Measurements from ENCODE around the gene DUSP15.

DUSP15 gene

DNA sequence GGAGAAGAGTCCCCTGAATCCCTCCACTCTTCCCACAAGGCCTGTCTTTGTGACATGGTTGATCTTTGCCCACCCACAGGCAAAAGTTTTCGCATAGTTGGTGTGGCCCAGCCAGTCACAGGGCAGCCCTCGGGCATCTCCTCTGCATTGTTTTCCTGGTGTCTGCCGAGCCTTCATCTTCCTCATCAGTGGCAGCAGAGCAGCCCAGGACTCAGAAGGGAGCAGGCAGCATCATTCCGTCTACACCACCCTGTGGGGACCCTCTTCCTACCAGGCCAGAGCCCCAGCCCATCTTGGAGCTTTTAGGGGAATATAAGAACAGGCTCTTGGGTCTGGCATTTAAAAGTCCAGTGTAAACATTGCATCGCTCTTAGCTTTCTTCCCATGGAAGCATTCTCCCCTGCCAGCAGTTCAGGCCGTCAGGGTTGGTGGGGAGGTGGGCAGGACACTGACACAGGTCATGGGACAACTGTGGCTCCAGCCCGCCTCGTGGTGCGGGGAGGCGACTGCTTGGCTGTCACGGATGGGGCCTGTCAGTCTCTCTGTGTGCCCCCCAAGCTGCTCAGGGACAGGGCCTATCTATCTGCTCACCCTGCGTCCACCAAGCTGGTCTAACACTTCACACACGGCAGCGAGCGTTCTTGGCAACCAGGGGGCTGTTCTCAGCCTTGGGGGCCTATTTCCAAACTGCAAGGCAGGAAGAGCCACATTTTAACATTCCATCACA lies 43.3 kb upstream of the DUSP15 start:
- Histone ChIP-seq H3K4me1 (ENCODE audit: control insufficient read depth in 2 of 2, insufficient read depth in 1 of 2, low read depth in 1 of 2, low read length in 2 of 2) (peaks cover 0 to 4% of the 10 kb centered on the region in 2 donors), H3K18ac (ENCODE audit: low read length) (peak overlapping the region; percentile 82), H3K27me3 (ENCODE audit: control insufficient read depth in 3 of 3, insufficient read depth in 3 of 3, low read depth in 1 of 3, low read length in 3 of 3) (no peaks in the 10 kb centered on the region), H2AK5ac (ENCODE audit: low read depth, low read length) (no peak overlapping the region), H3K36me3 (replicated peaks in 1 of 2; ENCODE audit: control insufficient read depth in 2 of 2, insufficient read depth in 2 of 2, low read length in 2 of 2) (no peaks in the 10 kb centered on the region), H3K4me2 (ENCODE audit: insufficient read depth, low read length, poor library complexity, severe bottlenecking) (no peak overlapping the region), H2BK5ac (ENCODE audit: low read length) (peak overlapping the region; percentile 4), H3K79me1 (ENCODE audit: low read depth, low read length) (no peaks in the 10 kb centered on the region), H3K23ac (ENCODE audit: low read depth, low read length, poor library complexity) (peak overlapping the region; percentile 45), H2BK15ac (ENCODE audit: low read length) (no peak overlapping the region), H3K9me3 (replicated peaks in 1 of 2; ENCODE audit: control insufficient read depth in 2 of 2, insufficient read depth in 1 of 2, low read depth in 1 of 2, low read length in 2 of 2) (no peaks in the 10 kb centered on the region), H2BK120ac (ENCODE audit: low read depth, low read length) (no peak overlapping the region), H3K4ac (ENCODE audit: low read length) (no peak overlapping the region), H2AFZ (ENCODE audit: low read length) (no peak overlapping the region), H3K14ac (ENCODE audit: low read length) (no peak overlapping the region), H2BK12ac (ENCODE audit: low read length) (no peak overlapping the region), H4K91ac (ENCODE audit: low read depth, low read length, poor library complexity) (no peak overlapping the region), H3K9ac (ENCODE audit: low read depth, low read length, poor library complexity) (no peak overlapping the region), H3K27ac (replicated peaks; ENCODE audit: low read length) (no peak overlapping the region), H3K4me3 (ENCODE audit: low read length in 2 of 2) (no peak overlapping the region), H4K8ac (ENCODE audit: low read depth, low read length) (no peak overlapping the region)
- DNase-seq (ENCODE audit: low spot score) = no peak
- WGBS, 2 donors (ENCODE audit: extremely low coverage in 2 of 2, insufficient read length in 2 of 2, insufficient replicate concordance in 1 of 2) = no CpG with 5 or more reads among the region's 15 CpGs

DNA sequence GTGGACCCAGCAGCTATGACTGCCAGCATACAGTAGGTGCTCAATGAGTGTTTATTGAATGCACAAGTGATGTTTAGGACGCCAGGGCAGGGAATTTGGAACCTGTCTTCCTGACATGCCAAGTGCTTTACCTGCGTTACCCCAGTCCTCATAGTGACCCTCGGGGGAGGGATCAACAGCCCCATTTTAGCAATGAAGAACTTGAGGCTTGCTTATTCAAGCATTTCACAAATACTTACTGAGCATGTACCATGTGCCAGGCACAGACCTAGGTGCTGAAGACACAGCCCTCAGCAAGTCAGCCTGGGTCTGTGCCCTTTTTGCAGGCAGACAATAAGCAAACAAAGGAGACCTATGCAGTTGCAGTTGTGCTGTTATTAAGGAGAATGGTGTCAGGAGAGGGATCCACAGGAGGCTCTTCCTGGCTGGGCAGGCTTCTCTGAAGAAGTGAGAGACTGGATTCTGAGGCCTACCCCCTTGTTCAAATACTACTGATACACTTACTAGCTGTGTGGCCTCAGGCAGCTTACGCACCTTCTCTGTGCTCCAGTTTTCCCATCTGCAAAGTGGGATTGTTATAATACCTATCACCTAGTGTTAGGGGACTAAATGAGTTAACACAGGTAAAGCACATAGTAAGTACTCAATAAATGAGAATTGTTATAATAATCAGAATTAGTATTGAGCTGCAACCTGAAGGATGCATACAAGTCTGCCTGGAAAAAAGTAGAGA lies 39.9 kb upstream of the DUSP15 start:
- no peak overlapping the region for H3K14ac ChIP-seq (ENCODE audit: low read length)
- H4K91ac ChIP-seq (ENCODE audit: low read depth, low read length, poor library complexity) = no peak overlapping the region
- no CpG with 5 or more reads among the region's 4 CpGs for WGBS, 2 donors (ENCODE audit: extremely low coverage in 2 of 2, insufficient read length in 2 of 2, insufficient replicate concordance in 1 of 2)
- H3K18ac ChIP-seq (ENCODE audit: low read length) = no peak overlapping the region
- H3K4me3 ChIP-seq (ENCODE audit: low read length in 2 of 2) = no peak overlapping the region
- H3K36me3 ChIP-seq (replicated peaks in 1 of 2; ENCODE audit: control insufficient read depth in 2 of 2, insufficient read depth in 2 of 2, low read length in 2 of 2) = no peaks in the 10 kb centered on the region
- no peak overlapping the region for H4K8ac ChIP-seq (ENCODE audit: low read depth, low read length)
- H2BK120ac ChIP-seq (ENCODE audit: low read depth, low read length) = no peak overlapping the region
- no peak overlapping the region for H3K9ac ChIP-seq (ENCODE audit: low read depth, low read length, poor library complexity)
- H2BK12ac ChIP-seq (ENCODE audit: low read length) = no peak overlapping the region
- H3K9me3 ChIP-seq (replicated peaks in 1 of 2; ENCODE audit: control insufficient read depth in 2 of 2, insufficient read depth in 1 of 2, low read depth in 1 of 2, low read length in 2 of 2) = no peaks in the 10 kb centered on the region
- H2AK5ac ChIP-seq (ENCODE audit: low read depth, low read length) = no peak overlapping the region
- no peak overlapping the region for H2AFZ ChIP-seq (ENCODE audit: low read length)
- DNase-seq (ENCODE audit: low spot score) = no peak
- H3K79me1 ChIP-seq (ENCODE audit: low read depth, low read length) = no peaks in the 10 kb centered on the region
- H2BK15ac ChIP-seq (ENCODE audit: low read length) = no peak overlapping the region
- no peak overlapping the region for H3K4me2 ChIP-seq (ENCODE audit: insufficient read depth, low read length, poor library complexity, severe bottlenecking)
- H3K27ac ChIP-seq (replicated peaks; ENCODE audit: low read length) = no peak overlapping the region
- H3K4me1 ChIP-seq (ENCODE audit: control insufficient read depth in 2 of 2, insufficient read depth in 1 of 2, low read depth in 1 of 2, low read length in 2 of 2) = peaks cover 0 to 5% of the 10 kb centered on the region in 2 donors
- H3K23ac ChIP-seq (ENCODE audit: low read depth, low read length, poor library complexity) = no peak overlapping the region
- H2BK5ac ChIP-seq (ENCODE audit: low read length) = no peak overlapping the region
- H3K27me3 ChIP-seq (ENCODE audit: control insufficient read depth in 3 of 3, insufficient read depth in 3 of 3, low read depth in 1 of 3, low read length in 3 of 3) = no peaks in the 10 kb centered on the region
- no peak overlapping the region for H3K4ac ChIP-seq (ENCODE audit: low read length)

DNA sequence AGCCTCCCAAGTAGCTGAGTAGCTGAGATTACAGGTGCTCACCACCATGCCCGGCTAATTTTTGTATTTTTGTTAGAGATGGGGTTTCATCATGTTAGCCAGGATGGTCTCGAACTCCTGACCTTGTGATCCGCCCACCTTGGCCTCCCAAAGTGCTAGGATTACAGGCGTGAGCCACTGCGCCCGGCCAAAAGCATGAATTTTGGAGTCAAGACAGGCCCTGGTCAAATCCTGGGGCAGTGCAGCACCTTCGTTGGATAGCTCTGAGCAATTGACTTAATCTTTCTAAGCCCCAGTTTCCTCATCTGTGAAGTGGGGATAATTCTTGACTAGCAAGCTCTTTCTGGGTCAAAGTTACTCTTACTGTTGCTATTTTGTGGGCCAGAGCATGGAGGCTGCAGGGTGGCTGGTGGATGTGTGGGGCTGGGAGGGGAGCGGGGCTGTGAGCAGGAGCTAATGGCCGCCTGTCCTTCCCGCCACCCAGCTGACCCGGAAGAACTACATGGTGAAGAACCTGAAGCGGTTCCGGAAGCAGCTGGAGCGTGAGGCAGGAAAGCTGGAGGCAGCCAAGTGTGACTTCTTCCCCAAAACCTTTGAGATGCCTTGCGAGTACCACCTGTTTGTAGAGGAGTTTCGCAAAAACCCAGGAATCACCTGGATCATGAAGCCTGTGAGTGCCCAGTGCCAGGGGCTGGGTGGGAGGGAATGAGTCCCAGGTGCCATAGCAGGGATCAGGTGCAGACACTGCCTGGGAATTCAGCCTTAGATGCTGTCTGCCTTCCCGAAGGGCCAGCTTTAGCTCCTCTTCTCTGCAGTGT lies 39.1 kb upstream of the DUSP15 start:
- no peak overlapping the region for H2BK15ac ChIP-seq (ENCODE audit: low read length)
- no peak overlapping the region for H3K9ac ChIP-seq (ENCODE audit: low read depth, low read length, poor library complexity)
- H2AFZ ChIP-seq (ENCODE audit: low read length) = no peak overlapping the region
- no peak overlapping the region for H3K4me2 ChIP-seq (ENCODE audit: insufficient read depth, low read length, poor library complexity, severe bottlenecking)
- H3K18ac ChIP-seq (ENCODE audit: low read length) = no peak overlapping the region
- DNase-seq (ENCODE audit: low spot score) = no peak
- H4K8ac ChIP-seq (ENCODE audit: low read depth, low read length) = no peak overlapping the region
- no peak overlapping the region for H2AK5ac ChIP-seq (ENCODE audit: low read depth, low read length)
- no CpG with 5 or more reads among the region's 17 CpGs for WGBS, 2 donors (ENCODE audit: extremely low coverage in 2 of 2, insufficient read length in 2 of 2, insufficient replicate concordance in 1 of 2)
- no peaks in the 10 kb centered on the region for H3K79me1 ChIP-seq (ENCODE audit: low read depth, low read length)
- no peak overlapping the region for H3K4ac ChIP-seq (ENCODE audit: low read length)
- H3K27me3 ChIP-seq (ENCODE audit: control insufficient read depth in 3 of 3, insufficient read depth in 3 of 3, low read depth in 1 of 3, low read length in 3 of 3) = no peaks in the 10 kb centered on the region
- H3K4me3 ChIP-seq (ENCODE audit: low read length in 2 of 2) = no peak overlapping the region
- no peaks in the 10 kb centered on the region for H3K9me3 ChIP-seq (replicated peaks in 1 of 2; ENCODE audit: control insufficient read depth in 2 of 2, insufficient read depth in 1 of 2, low read depth in 1 of 2, low read length in 2 of 2)
- no peak overlapping the region for H2BK120ac ChIP-seq (ENCODE audit: low read depth, low read length)
- H2BK12ac ChIP-seq (ENCODE audit: low read length) = no peak overlapping the region
- H3K36me3 ChIP-seq (replicated peaks in 1 of 2; ENCODE audit: control insufficient read depth in 2 of 2, insufficient read depth in 2 of 2, low read length in 2 of 2) = no peaks in the 10 kb centered on the region
- H3K23ac ChIP-seq (ENCODE audit: low read depth, low read length, poor library complexity) = no peak overlapping the region
- H3K4me1 ChIP-seq (ENCODE audit: control insufficient read depth in 2 of 2, insufficient read depth in 1 of 2, low read depth in 1 of 2, low read length in 2 of 2) = peaks cover 0 to 5% of the 10 kb centered on the region in 2 donors
- no peak overlapping the region for H4K91ac ChIP-seq (ENCODE audit: low read depth, low read length, poor library complexity)
- no peak overlapping the region for H3K14ac ChIP-seq (ENCODE audit: low read length)
- no peak overlapping the region for H2BK5ac ChIP-seq (ENCODE audit: low read length)
- H3K27ac ChIP-seq (replicated peaks; ENCODE audit: low read length) = no peak overlapping the region

DNA sequence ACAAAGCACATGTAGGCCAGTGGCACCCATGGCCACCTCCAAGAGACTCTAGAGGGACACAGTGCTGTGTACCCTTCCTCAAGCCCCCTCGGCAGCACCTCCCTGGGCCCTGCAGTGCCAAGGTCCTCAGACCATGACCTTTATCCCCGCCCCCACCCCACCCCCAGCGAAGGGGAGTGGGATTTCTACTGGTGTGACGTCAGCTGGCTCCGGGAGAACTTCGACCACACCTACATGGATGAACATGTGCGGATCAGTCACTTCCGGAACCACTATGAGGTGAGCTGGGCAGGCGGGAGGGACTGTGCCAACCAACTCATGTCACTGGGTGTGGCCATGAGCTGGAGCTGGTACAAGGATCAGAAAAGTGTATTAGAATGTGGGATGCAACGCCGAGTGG lies 38.1 kb upstream of the DUSP15 start:
- Histone ChIP-seq H2BK5ac (ENCODE audit: low read length) (peak overlapping the region; percentile 10), H3K18ac (ENCODE audit: low read length) (no peak overlapping the region), H3K79me1 (ENCODE audit: low read depth, low read length) (no peaks in the 10 kb centered on the region), H2BK12ac (ENCODE audit: low read length) (no peak overlapping the region), H3K9ac (ENCODE audit: low read depth, low read length, poor library complexity) (no peak overlapping the region), H3K4me3 (ENCODE audit: low read length in 2 of 2) (no peak overlapping the region), H3K4ac (ENCODE audit: low read length) (no peak overlapping the region), H3K23ac (ENCODE audit: low read depth, low read length, poor library complexity) (no peak overlapping the region), H3K9me3 (replicated peaks in 1 of 2; ENCODE audit: control insufficient read depth in 2 of 2, insufficient read depth in 1 of 2, low read depth in 1 of 2, low read length in 2 of 2) (no peaks in the 10 kb centered on the region), H2AFZ (ENCODE audit: low read length) (no peak overlapping the region), H2BK15ac (ENCODE audit: low read length) (no peak overlapping the region), H4K91ac (ENCODE audit: low read depth, low read length, poor library complexity) (no peak overlapping the region), H3K4me2 (ENCODE audit: insufficient read depth, low read length, poor library complexity, severe bottlenecking) (no peak overlapping the region), H4K8ac (ENCODE audit: low read depth, low read length) (no peak overlapping the region), H3K27me3 (ENCODE audit: control insufficient read depth in 3 of 3, insufficient read depth in 3 of 3, low read depth in 1 of 3, low read length in 3 of 3) (no peaks in the 10 kb centered on the region), H3K14ac (ENCODE audit: low read length) (no peak overlapping the region), H3K27ac (replicated peaks; ENCODE audit: low read length) (no peak overlapping the region), H3K4me1 (ENCODE audit: control insufficient read depth in 2 of 2, insufficient read depth in 1 of 2, low read depth in 1 of 2, low read length in 2 of 2) (peaks cover 0 to 5% of the 10 kb centered on the region in 2 donors), H2AK5ac (ENCODE audit: low read depth, low read length) (peak overlapping the region; percentile 61), H3K36me3 (replicated peaks in 1 of 2; ENCODE audit: control insufficient read depth in 2 of 2, insufficient read depth in 2 of 2, low read length in 2 of 2) (no peaks in the 10 kb centered on the region), H2BK120ac (ENCODE audit: low read depth, low read length) (no peak overlapping the region)
- WGBS, 2 donors (ENCODE audit: extremely low coverage in 2 of 2, insufficient read length in 2 of 2, insufficient replicate concordance in 1 of 2) = no CpG with 5 or more reads among the region's 11 CpGs
- DNase-seq (ENCODE audit: low spot score) = no peak
